Suprapubic skin (tissue), 3 donors: Measurements from ENCODE around the gene C1orf174.

Source experiments
- EP300 ChIP-seq: sonication (generic); formaldehyde crosslinking; IDR thresholded peaks from one replicate; pipeline ENCODE4 v1.6.1; 2017; ENCODE audit warnings: antibody characterized with exemption
- TF ChIP-seq, protein P1 (sequence below), 2 donors: fragments of 200-600 bp in 1 of 2; fragments of 450-650 bp in 1 of 2; sonication (generic) in 1 of 2; IDR thresholded peaks; one replicate each; pipeline ENCODE4 v1.5.1; 2016 to 2019; ENCODE audit warnings: antibody characterized with exemption in 2 of 2, mild to moderate bottlenecking in 1 of 2, moderate library complexity in 1 of 2

DNA sequence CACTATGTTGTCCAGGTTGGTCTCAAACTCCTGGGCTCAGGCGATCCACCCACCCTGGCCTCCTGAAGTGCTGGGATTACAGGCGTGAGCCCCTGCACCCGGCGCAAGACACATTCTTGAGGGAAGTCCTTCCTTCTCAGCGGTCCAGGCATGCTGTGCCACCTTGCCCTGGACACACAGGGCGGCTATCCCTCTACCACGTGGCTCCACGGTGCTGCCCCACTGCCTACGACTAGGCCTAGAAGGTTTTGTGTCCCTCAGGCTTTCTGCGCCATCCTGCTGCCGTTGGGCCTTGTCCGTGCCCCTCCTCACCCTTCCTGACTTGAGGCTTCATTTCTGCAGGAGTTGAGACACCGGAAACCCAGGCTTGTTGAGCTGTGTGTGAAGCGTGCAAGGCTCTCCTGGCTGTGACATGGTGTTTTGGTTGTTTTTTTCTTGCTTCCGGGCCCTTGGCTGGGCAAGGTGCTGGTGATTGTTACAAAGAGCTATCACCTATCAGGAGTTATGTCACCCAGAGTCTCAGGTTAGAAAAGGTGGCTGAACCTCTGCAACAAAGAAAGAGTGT is 13.9 kb downstream of the C1orf174 start:
- TF ChIP-seq, protein P1, sequence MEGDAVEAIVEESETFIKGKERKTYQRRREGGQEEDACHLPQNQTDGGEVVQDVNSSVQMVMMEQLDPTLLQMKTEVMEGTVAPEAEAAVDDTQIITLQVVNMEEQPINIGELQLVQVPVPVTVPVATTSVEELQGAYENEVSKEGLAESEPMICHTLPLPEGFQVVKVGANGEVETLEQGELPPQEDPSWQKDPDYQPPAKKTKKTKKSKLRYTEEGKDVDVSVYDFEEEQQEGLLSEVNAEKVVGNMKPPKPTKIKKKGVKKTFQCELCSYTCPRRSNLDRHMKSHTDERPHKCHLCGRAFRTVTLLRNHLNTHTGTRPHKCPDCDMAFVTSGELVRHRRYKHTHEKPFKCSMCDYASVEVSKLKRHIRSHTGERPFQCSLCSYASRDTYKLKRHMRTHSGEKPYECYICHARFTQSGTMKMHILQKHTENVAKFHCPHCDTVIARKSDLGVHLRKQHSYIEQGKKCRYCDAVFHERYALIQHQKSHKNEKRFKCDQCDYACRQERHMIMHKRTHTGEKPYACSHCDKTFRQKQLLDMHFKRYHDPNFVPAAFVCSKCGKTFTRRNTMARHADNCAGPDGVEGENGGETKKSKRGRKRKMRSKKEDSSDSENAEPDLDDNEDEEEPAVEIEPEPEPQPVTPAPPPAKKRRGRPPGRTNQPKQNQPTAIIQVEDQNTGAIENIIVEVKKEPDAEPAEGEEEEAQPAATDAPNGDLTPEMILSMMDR (IDR thresholded peaks at IDR 0.05): no peak
- TF ChIP-seq EP300: no peak
